Uterus (tissue), 4 donors: Measurements from ENCODE around the gene MKRN1. TPM values are rescaled to one million over a fixed set of nuclear protein-coding genes. Genes with fewer than 3 reads are reported as not detected.

Source experiments
- DNase-seq, 2 donors: peaks; one replicate each; pipeline ENCODE4 v3.0.0-alpha.2; 2019 to 2020
- H3K27ac ChIP-seq, 2 donors: fragments of 200-600 bp; sonication (generic); 1 replicate in 1 of 2; 2 replicates in 1 of 2; pipeline ENCODE4 v1.5.1; 2016 to 2018
- H3K27me3 ChIP-seq, 2 donors: fragments of 200-600 bp; sonication (generic); one replicate each; pipeline ENCODE4 v1.5.1; 2018 to 2019; ENCODE audit warnings: control low read depth in 1 of 2
- H3K36me3 ChIP-seq, 2 donors: fragments of 200-600 bp; sonication (generic); one replicate each; pipeline ENCODE4 v1.5.1; 2019; ENCODE audit warnings: control low read depth in 1 of 2
- H3K4me1 ChIP-seq, 2 donors: fragments of 200-600 bp; sonication (generic); one replicate each; pipeline ENCODE4 v1.5.1; 2018 to 2019; ENCODE audit warnings: control low read depth in 1 of 2
- H3K4me3 ChIP-seq, 2 donors: fragments of 200-600 bp; sonication (generic); 1 replicate in 1 of 2; 2 replicates in 1 of 2; pipeline ENCODE4 v1.5.1; 2018 to 2019; ENCODE audit warnings: mild to moderate bottlenecking in 1 of 2
- H3K9me3 ChIP-seq, 2 donors: fragments of 200-600 bp; sonication (generic); one replicate each; pipeline ENCODE4 v1.5.1; 2019; ENCODE audit warnings: control low read depth in 1 of 2
- POLR2A ChIP-seq, 2 donors: fragments of 450-650 bp; IDR thresholded peaks; one replicate each; pipeline ENCODE4 v1.6.1; 2016; ENCODE audit warnings: antibody characterized with exemption in 2 of 2, mild to moderate bottlenecking in 1 of 2, moderate library complexity in 1 of 2
- intact Hi-C: fragments of 100-400 bp; cut with DNase I; formaldehyde crosslinking; loops from one replicate; pipeline ENCODE4 v1.15.1; 2023; ENCODE audit warnings: low total_unique reads
- total RNA-seq, 4 donors: library from RNA; depleted of rRNA in 3 of 4; stranded (reverse); fragments of >200 nt in 3 of 4; gene quantifications; one replicate each; pipeline versions ENCODE4 v1.1.0 to v1.2.4, GENCODE V29; 2014 to 2023
- TF ChIP-seq, protein P1 (sequence below), 4 experiments: fragments of 200-600 bp in 2 of 4; fragments of 450-650 bp in 2 of 4; sonication (generic) in 2 of 4; IDR thresholded peaks; one replicate each; pipeline ENCODE4 v1.5.1; 2016 to 2019; ENCODE audit warnings: antibody characterized with exemption in 4 of 4, mild to moderate bottlenecking in 2 of 4, moderate library complexity in 1 of 4
- donor health status: DM: yes; HTN: yes; CAD: no.

Gene MKRN1
- total RNA-seq, 4 donors from 2014 or later: 11.0 to 81.6 (median 54.4) TPM

DNA sequence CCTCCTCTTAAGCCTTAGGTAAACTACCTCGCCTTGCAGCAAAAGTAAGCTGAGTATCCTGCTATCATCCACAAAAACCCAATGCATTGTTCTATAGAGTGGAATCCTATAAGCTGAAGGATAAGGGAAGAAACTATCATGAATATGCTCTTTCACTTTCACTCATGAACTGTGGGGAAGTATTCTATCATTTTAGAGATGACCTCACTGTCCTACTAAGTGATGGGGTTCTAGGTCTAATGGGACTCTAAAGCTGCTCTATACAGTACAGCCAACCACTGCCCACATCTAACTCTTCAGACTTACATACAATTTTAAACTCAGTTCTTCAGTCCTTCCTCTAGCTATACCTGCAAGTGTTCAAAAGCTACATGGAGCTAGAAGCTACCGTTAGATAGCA is 16.2 kb downstream of the MKRN1 start:
- H3K36me3 ChIP-seq: no peaks in the 10 kb centered on the region
- intact Hi-C loops: no loop called here
- TF ChIP-seq, protein P1, sequence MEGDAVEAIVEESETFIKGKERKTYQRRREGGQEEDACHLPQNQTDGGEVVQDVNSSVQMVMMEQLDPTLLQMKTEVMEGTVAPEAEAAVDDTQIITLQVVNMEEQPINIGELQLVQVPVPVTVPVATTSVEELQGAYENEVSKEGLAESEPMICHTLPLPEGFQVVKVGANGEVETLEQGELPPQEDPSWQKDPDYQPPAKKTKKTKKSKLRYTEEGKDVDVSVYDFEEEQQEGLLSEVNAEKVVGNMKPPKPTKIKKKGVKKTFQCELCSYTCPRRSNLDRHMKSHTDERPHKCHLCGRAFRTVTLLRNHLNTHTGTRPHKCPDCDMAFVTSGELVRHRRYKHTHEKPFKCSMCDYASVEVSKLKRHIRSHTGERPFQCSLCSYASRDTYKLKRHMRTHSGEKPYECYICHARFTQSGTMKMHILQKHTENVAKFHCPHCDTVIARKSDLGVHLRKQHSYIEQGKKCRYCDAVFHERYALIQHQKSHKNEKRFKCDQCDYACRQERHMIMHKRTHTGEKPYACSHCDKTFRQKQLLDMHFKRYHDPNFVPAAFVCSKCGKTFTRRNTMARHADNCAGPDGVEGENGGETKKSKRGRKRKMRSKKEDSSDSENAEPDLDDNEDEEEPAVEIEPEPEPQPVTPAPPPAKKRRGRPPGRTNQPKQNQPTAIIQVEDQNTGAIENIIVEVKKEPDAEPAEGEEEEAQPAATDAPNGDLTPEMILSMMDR (IDR thresholded peaks at IDR 0.05): no peak
- no peak for TF ChIP-seq POLR2A (IDR thresholded peaks at IDR 0.05)

DNA sequence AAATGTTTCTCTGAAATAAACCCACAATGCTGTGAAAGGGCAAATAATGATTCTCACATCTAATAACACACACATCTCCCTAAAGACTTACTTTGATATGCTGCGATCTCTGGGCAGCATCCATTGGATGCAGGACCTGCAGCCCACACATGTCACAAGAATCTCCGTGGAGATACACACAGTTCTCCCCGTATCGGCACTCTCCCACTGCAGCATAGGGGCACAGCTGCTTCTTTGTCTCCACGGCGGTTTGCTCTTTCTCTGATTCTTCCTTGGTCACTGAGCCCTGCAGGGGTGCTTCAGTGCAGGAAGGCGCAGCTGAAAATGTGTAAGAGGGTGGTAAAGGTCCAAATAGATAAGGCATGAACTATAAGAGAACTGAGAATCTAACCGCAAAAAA is 20.4 kb downstream of the MKRN1 start:
- Histone ChIP-seq H3K4me3 (no peak overlapping the region), H3K4me1 (no peaks in the 10 kb centered on the region), H3K9me3 (no peaks in the 10 kb centered on the region), H3K36me3 (no peaks in the 10 kb centered on the region), H3K27ac (no peak overlapping the region), H3K27me3 (no peaks in the 10 kb centered on the region)
- no peak for TF ChIP-seq POLR2A (IDR thresholded peaks at IDR 0.05)
- TF ChIP-seq, protein P1 (IDR thresholded peaks at IDR 0.05): no peak
- intact Hi-C loops: no loop called here
- DNase-seq: no peak

More for the DNA sequence above, 16.2 kb downstream of the MKRN1 start:
- Histone ChIP-seq H3K9me3 (no peaks in the 10 kb centered on the region), H3K27me3 (no peaks in the 10 kb centered on the region), H3K27ac (no peak overlapping the region), H3K4me1 (no peaks in the 10 kb centered on the region), H3K4me3 (no peak overlapping the region)
- DNase-seq: no peak

GRCh38 chr7:140458201-140458600 is 21.1 kb downstream of the MKRN1 start:
- Histone ChIP-seq H3K36me3 (no peaks in the 10 kb centered on the region), H3K27ac (no peak overlapping the region), H3K4me3 (no peak overlapping the region), H3K27me3 (no peaks in the 10 kb centered on the region), H3K9me3 (no peaks in the 10 kb centered on the region), H3K4me1 (no peaks in the 10 kb centered on the region)
- intact Hi-C loops: no loop called here
- DNase-seq: no peak
- TF ChIP-seq, protein P1 (IDR thresholded peaks at IDR 0.05): no peak
- no peak for TF ChIP-seq POLR2A (IDR thresholded peaks at IDR 0.05)

DNA sequence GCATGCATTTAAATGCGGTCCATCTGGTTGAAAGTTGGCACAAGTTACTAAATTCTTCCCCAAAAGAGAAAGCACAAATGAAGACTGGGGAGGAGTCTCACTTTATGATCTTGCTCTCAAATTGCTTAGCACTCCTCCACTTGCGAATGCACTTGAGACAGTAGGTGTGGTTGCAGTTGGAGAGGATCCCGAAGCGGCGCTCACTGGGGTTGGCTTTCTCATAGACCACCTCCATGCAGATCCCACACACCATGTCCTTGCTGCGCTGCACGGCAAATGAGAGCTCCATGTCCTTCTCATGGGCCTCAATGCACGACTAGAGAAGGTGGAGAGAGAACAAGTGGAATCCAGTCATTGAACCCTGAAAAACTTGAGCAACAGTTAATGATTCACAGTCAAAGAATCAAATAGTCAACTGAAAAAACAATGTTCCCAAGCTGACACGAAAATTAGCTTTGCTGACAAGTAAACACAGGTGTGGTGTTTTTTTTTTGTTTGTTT is 22.7 kb downstream of the MKRN1 start:
- Histone ChIP-seq H3K9me3 (no peaks in the 10 kb centered on the region), H3K27ac (no peak overlapping the region), H3K36me3 (no peaks in the 10 kb centered on the region), H3K4me1 (no peaks in the 10 kb centered on the region), H3K27me3 (no peaks in the 10 kb centered on the region), H3K4me3 (no peak overlapping the region)
- intact Hi-C loops: no loop called here
- no peak for TF ChIP-seq POLR2A (IDR thresholded peaks at IDR 0.05)
- TF ChIP-seq, protein P1 (IDR thresholded peaks at IDR 0.05): no peak
- no peak for DNase-seq

GRCh38 chr7:140455743-140456142 is 23.6 kb downstream of the MKRN1 start:
- Histone ChIP-seq H3K27ac (no peak overlapping the region), H3K36me3 (no peaks in the 10 kb centered on the region), H3K9me3 (no peaks in the 10 kb centered on the region), H3K4me1 (no peaks in the 10 kb centered on the region), H3K27me3 (no peaks in the 10 kb centered on the region), H3K4me3 (no peak overlapping the region)
- intact Hi-C loops: no loop called here
- no peak for DNase-seq
- TF ChIP-seq, protein P1 (IDR thresholded peaks at IDR 0.05): no peak
- TF ChIP-seq POLR2A (IDR thresholded peaks at IDR 0.05): no peak
